ENCODE data around the gene CA11. TPM values are rescaled to one million over a fixed set of nuclear protein-coding genes. Genes with fewer than 3 reads are reported as not detected.

The CA11 gene
- polyA plus RNA-seq, 1 of the 3 experiments (the other 2 are of a cell fraction), result 13.1 TPM

- Histone ChIP-seq H4K20me1 (ENCODE audit: insufficient read depth) (no peaks in the 10 kb centered on the region), H3K27ac (ENCODE audit: low read depth in 2 of 2, low read length in 1 of 2) (no peak overlapping the region), H3K4me3 (ENCODE audit: low read depth in 2 of 2, low read length in 1 of 2) (no peak overlapping the region), H2AFZ (ENCODE audit: low read depth) (no peak overlapping the region), H3K4me1 (ENCODE audit: control insufficient read depth in 1 of 2, insufficient read depth in 2 of 2, low read depth in 1 of 2, low read length in 1 of 2) (peaks cover 11 to 20% of the 10 kb centered on the region in 2 experiments; a peak in 3 of 4 replicates), H3K27me3 (ENCODE audit: insufficient read depth) (no peaks in the 10 kb centered on the region), H3F3A (replicated peaks; ENCODE audit: insufficient read depth) (peaks cover 6% of the 10 kb centered on the region), H3K9me2 (no peaks in the 10 kb centered on the region), H3K4me2 (no peak overlapping the region), H3K36me3 (replicated peaks in 1 of 2; ENCODE audit: control insufficient read depth in 1 of 2, insufficient read depth in 2 of 2, low read length in 1 of 2) (peaks cover 16 to 25% of the 10 kb centered on the region in 2 experiments), H3K79me2 (ENCODE audit: insufficient read depth) (peaks cover 3% of the 10 kb centered on the region; the same call in 1 of the 2 replicates), H3K9ac (no peak overlapping the region), H3K9me3 (no peaks in the 10 kb centered on the region)
- CTCF ChIA-PET, result no interaction called here
- TF ChIP-seq NFIC (IDR thresholded peaks at IDR 0.05; ENCODE audit: borderline replicate concordance) (no peak), EP300 (IDR thresholded peaks at IDR 0.05; ENCODE audit: borderline replicate concordance in 1 of 2, low read depth in 1 of 2, low read length in 1 of 2) (no peak)
- 90% methylated on average over 19 of the region's 34 CpGs for WGBS (ENCODE audit: low lambda C conversion rate)
- no peak for DNase-seq
- POLR2A ChIA-PET, result interaction anchor here (1.1 to 1.4 kb wide), 3 partner anchors 10 to 92 kb away, joined by 3 to 5 read pairs (median 3); partner anchors contain the start of genes RPL18 and SPHK2
These were observed 17.3 kb downstream of the CA11 start for GRCh38 chr19:48628486-48629296.

- H2AFZ ChIP-seq (ENCODE audit: low read depth), result no peak overlapping the region
- no peaks in the 10 kb centered on the region for H4K20me1 ChIP-seq (ENCODE audit: insufficient read depth)
- no peak overlapping the region for H3K9ac ChIP-seq
- H3K9me2 ChIP-seq, result no peaks in the 10 kb centered on the region
- 94% methylated on average over 9 of the region's 17 CpGs for WGBS (ENCODE audit: low lambda C conversion rate)
- H3K4me2 ChIP-seq, result no peak overlapping the region
- peaks cover 10% of the 10 kb centered on the region for H3F3A ChIP-seq (replicated peaks; ENCODE audit: insufficient read depth)
- H3K79me2 ChIP-seq (ENCODE audit: insufficient read depth), result 0 out of 2 replicates have a peak, but pooled peaks cover 3% of the 10 kb centered on the region
- H3K4me3 ChIP-seq (ENCODE audit: low read depth in 2 of 2, low read length in 1 of 2), result no peak overlapping the region
- H3K27me3 ChIP-seq (ENCODE audit: insufficient read depth), result no peaks in the 10 kb centered on the region
- H3K4me1 ChIP-seq (ENCODE audit: control insufficient read depth in 1 of 2, insufficient read depth in 2 of 2, low read depth in 1 of 2, low read length in 1 of 2), result peaks cover 7 to 20% of the 10 kb centered on the region in 2 experiments; a peak in 3 of 4 replicates
- TF ChIP-seq CTCF (IDR thresholded peaks at IDR 0.05) (no peak), YY1 (IDR thresholded peaks at IDR 0.05; ENCODE audit: low read depth) (no peak), NRF1 (IDR thresholded peaks at IDR 0.05; ENCODE audit: low read depth, low read length) (no peak), SIN3A (IDR thresholded peaks at IDR 0.05; ENCODE audit: borderline replicate concordance, low read depth, low read length) (no peak), JUND (IDR thresholded peaks at IDR 0.05) (no peak), EP300 (IDR thresholded peaks at IDR 0.05; ENCODE audit: borderline replicate concordance in 1 of 2, low read depth in 1 of 2, low read length in 1 of 2) (no peak), IRF3 (IDR thresholded peaks at IDR 0.05; ENCODE audit: low read depth, low read length) (no peak), NFIC (IDR thresholded peaks at IDR 0.05; ENCODE audit: borderline replicate concordance) (no peak), GATA2 (CRISPR knock-in tag; IDR thresholded peaks at IDR 0.05) (no peak), TEAD4 (IDR thresholded peaks at IDR 0.05; ENCODE audit: borderline replicate concordance, insufficient read depth) (no peak), CHD2 (IDR thresholded peaks at IDR 0.05; ENCODE audit: low read length, partially characterized antibody) (no peak), ZBTB33 (IDR thresholded peaks at IDR 0.05; ENCODE audit: borderline replicate concordance, low read depth) (no peak), EZH2phosphoT487 (IDR thresholded peaks at IDR 0.05; ENCODE audit: borderline replicate concordance, low read depth) (no peak), TCF12 (IDR thresholded peaks at IDR 0.05) (no peak), MEF2A (IDR thresholded peaks at IDR 0.05; ENCODE audit: borderline replicate concordance, low read depth) (no peak)
- no peak for DNase-seq
- ChIA-PET POLR2A (interaction anchor here (1.4 kb wide), 1 partner anchor 9 kb away, joined by 5 read pairs; the partner anchor contains the start of gene RPL18), CTCF (no interaction called here)
- H3K36me3 ChIP-seq (replicated peaks in 1 of 2; ENCODE audit: control insufficient read depth in 1 of 2, insufficient read depth in 2 of 2, low read length in 1 of 2), result peaks cover 12 to 25% of the 10 kb centered on the region in 2 experiments
- no peak overlapping the region for H3K27ac ChIP-seq (ENCODE audit: low read depth in 2 of 2, low read length in 1 of 2)
- H3K9me3 ChIP-seq, result no peaks in the 10 kb centered on the region
These were observed 18.1 kb downstream of the CA11 start for GRCh38 chr19:48627865-48628314.

Data from SK-N-SH (cell line).